ENCODE results near the gene LANCL1. TPM values are rescaled to one million over a fixed set of nuclear protein-coding genes. Genes with fewer than 3 reads are reported as not detected.

LANCL1 gene
- total RNA-seq, 1 donor from 2014 or later, result 37.2 TPM

GRCh38 chr2:210399440-210400041 is 77.0 kb downstream of the LANCL1 start:
- Mint-ChIP-seq H3K27me3 (ENCODE audit: low read depth) (no peaks in the 10 kb centered on the region), H3K9me3 (no peaks in the 10 kb centered on the region), H3K4me3 (no peak overlapping the region), H3K4me1 (no peaks in the 10 kb centered on the region), H3K27ac (ENCODE audit: unreplicated experiment) (no peak overlapping the region), H3K36me3 (ENCODE audit: low read depth) (no peaks in the 10 kb centered on the region)
- no peak for DNase-seq (ENCODE audit: low read depth, low spot score)
- TF ChIP-seq CTCF (conservative IDR thresholded peaks at IDR 0.05), result peak; percentile 70

- no peak overlapping the region for H3K4me3 Mint-ChIP-seq
- TF ChIP-seq CTCF (conservative IDR thresholded peaks at IDR 0.05), result no peak
- DNase-seq (ENCODE audit: low read depth, low spot score), result no peak
- H3K27me3 Mint-ChIP-seq (ENCODE audit: low read depth), result no peaks in the 10 kb centered on the region
- no peak overlapping the region for H3K27ac Mint-ChIP-seq (ENCODE audit: unreplicated experiment)
- no peaks in the 10 kb centered on the region for H3K9me3 Mint-ChIP-seq
- H3K4me1 Mint-ChIP-seq, result no peaks in the 10 kb centered on the region
- H3K36me3 Mint-ChIP-seq (ENCODE audit: low read depth), result no peaks in the 10 kb centered on the region
Observed at GRCh38 chr2:210392469-210392881, 84.1 kb downstream of the LANCL1 start.

- no peak for DNase-seq (ENCODE audit: low read depth, low spot score)
- Mint-ChIP-seq H3K9me3 (no peaks in the 10 kb centered on the region), H3K4me3 (no peak overlapping the region), H3K27ac (ENCODE audit: unreplicated experiment) (no peak overlapping the region), H3K36me3 (ENCODE audit: low read depth) (no peaks in the 10 kb centered on the region), H3K4me1 (no peaks in the 10 kb centered on the region), H3K27me3 (ENCODE audit: low read depth) (no peaks in the 10 kb centered on the region)
- TF ChIP-seq CTCF (conservative IDR thresholded peaks at IDR 0.05), result no peak
Observed at GRCh38 chr2:210389856-210390255, 86.7 kb downstream of the LANCL1 start.

GRCh38 chr2:210388148-210388547 is 88.4 kb downstream of the LANCL1 start:
- H3K4me3 Mint-ChIP-seq, result no peak overlapping the region
- no peak for DNase-seq (ENCODE audit: low read depth, low spot score)
- no peaks in the 10 kb centered on the region for H3K36me3 Mint-ChIP-seq (ENCODE audit: low read depth)
- H3K9me3 Mint-ChIP-seq, result no peaks in the 10 kb centered on the region
- H3K27me3 Mint-ChIP-seq (ENCODE audit: low read depth), result no peaks in the 10 kb centered on the region
- no peak overlapping the region for H3K27ac Mint-ChIP-seq (ENCODE audit: unreplicated experiment)
- H3K4me1 Mint-ChIP-seq, result no peaks in the 10 kb centered on the region
- TF ChIP-seq CTCF (conservative IDR thresholded peaks at IDR 0.05), result no peak

GRCh38 chr2:210387074-210387473 is 89.5 kb downstream of the LANCL1 start:
- H3K36me3 Mint-ChIP-seq (ENCODE audit: low read depth), result no peaks in the 10 kb centered on the region

More at GRCh38 chr2:210387074-210387473, 89.5 kb downstream of the LANCL1 start:
- Mint-ChIP-seq H3K27ac (ENCODE audit: unreplicated experiment) (no peak overlapping the region), H3K9me3 (no peaks in the 10 kb centered on the region), H3K4me3 (no peak overlapping the region), H3K4me1 (no peaks in the 10 kb centered on the region), H3K27me3 (ENCODE audit: low read depth) (no peaks in the 10 kb centered on the region)
- no peak for DNase-seq (ENCODE audit: low read depth, low spot score)
- TF ChIP-seq CTCF (conservative IDR thresholded peaks at IDR 0.05), result no peak

Other genes starting within 250 kb of the LANCL1 start
- gene MYL1, start 161.6 kb downstream of the LANCL1 start, total RNA-seq, result not detected in 2 replicates
- gene CPS1, start 79.8 kb upstream of the LANCL1 start, total RNA-seq, result 7.9 and 8.8 TPM in 2 replicates

Data from neural crest cell (in vitro differentiated cells).